Activated T-helper 17 cell treated with anti-CD3 and anti-CD28 coated beads, Interleukin-2, amount 50 U/mL, for 72 hours (primary cell): Measurements from ENCODE around the gene CAMK2D. TPM values are rescaled to one million over a fixed set of nuclear protein-coding genes. Genes with fewer than 3 reads are reported as not detected.

ENCODE experiments used
- ATAC-seq: fragments of 150-1000 bp; cut with Tn5 transposase; replicated peaks from 2 replicates; pipeline ENCODE4 v1.10.0; 2021; ENCODE audit warnings: mild to moderate bottlenecking, moderate library complexity
- H3K27ac Mint-ChIP-seq: one replicate; pipeline ENCODE4 v1.8.0; 2022; ENCODE audit warnings: mixed read lengths
- H3K27me3 Mint-ChIP-seq: one replicate; pipeline ENCODE4 v1.8.0; 2022; ENCODE audit warnings: mixed read lengths
- H3K36me3 Mint-ChIP-seq: one replicate; pipeline ENCODE4 v1.8.0; 2022; ENCODE audit warnings: low read depth, mild to moderate bottlenecking, mixed read lengths
- H3K4me1 Mint-ChIP-seq: one replicate; pipeline ENCODE4 v1.8.0; 2022; ENCODE audit warnings: mixed read lengths
- H3K4me3 Mint-ChIP-seq: one replicate; pipeline ENCODE4 v1.8.0; 2022; ENCODE audit warnings: mild to moderate bottlenecking, mixed read lengths
- H3K9me3 Mint-ChIP-seq: one replicate; pipeline ENCODE4 v1.8.0; 2022; ENCODE audit warnings: mixed read lengths
- total RNA-seq, 2 donors: library from RNA; stranded (reverse); gene quantifications; one replicate each; pipeline ENCODE4 v1.2.3, GENCODE V29; 2022

Gene CAMK2D
- total RNA-seq, 2 donors from 2014 or later = 41.5 to 42.4 TPM

DNA sequence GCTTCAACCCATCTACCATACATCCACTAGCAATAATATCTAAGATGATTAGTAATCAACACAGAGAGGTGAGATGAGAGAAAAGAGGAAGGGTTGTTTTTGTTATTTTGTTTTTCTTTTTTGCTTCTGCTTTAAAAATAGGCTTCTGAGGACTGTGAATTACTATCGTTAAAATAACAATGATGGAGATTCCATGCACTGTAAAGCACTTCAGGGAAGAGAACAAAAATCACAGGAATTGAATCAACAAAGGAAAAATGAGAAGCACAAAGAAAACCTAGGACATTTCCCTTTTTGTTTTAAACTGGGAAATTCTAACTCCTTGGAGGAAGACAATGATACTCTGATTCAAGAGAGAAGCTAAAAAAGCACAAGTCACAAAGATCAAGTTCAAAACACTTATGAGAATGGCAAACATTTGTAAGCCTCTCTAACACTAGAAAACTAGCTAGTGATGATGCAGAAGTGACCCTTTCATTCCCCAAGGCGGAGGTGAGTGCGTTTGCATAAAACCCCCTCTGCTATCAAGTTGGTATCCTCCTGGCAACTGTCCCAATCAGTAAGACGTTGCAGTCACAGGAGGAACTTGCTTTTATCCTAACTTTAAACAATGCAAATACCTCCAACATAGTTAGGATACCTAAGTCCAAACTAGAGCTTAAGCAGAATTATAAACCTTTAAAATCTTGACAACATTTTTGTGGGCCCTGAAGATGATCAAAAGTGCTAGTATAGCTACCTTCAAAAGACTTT, 308.5 kb downstream of the CAMK2D start:
- no peak for ATAC-seq
- peaks cover 56% of the 10 kb centered on the region for H3K36me3 Mint-ChIP-seq

DNA sequence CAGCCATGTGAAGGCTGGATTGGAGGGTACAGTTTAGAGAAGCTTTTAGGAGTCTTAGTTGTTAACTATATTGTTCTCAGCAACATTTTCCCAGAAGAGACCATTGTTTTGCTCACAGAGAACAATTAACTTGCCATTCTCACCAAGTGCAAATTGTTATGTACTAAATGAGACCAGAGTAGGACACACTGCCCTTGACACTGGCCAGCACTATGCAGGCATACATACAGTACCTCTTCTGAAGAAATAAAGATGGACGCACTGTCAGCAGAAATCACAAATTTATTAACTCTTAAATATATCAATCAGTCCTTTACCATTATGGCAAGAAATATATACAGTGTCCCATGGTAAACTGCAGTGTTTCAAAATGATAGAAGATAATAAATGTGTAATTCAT, 309.4 kb downstream of the CAMK2D start:
- Mint-ChIP-seq H3K27ac (no peak overlapping the region), H3K9me3 (no peaks in the 10 kb centered on the region), H3K27me3 (no peaks in the 10 kb centered on the region), H3K4me3 (no peak overlapping the region), H3K4me1 (no peaks in the 10 kb centered on the region), H3K36me3 (peaks cover 47% of the 10 kb centered on the region)
- no peak for ATAC-seq

More for the DNA sequence above, 308.5 kb downstream of the CAMK2D start:
- H3K27ac Mint-ChIP-seq = no peak overlapping the region
- no peaks in the 10 kb centered on the region for H3K9me3 Mint-ChIP-seq
- no peaks in the 10 kb centered on the region for H3K27me3 Mint-ChIP-seq
- no peak overlapping the region for H3K4me3 Mint-ChIP-seq
- H3K4me1 Mint-ChIP-seq = no peaks in the 10 kb centered on the region

DNA sequence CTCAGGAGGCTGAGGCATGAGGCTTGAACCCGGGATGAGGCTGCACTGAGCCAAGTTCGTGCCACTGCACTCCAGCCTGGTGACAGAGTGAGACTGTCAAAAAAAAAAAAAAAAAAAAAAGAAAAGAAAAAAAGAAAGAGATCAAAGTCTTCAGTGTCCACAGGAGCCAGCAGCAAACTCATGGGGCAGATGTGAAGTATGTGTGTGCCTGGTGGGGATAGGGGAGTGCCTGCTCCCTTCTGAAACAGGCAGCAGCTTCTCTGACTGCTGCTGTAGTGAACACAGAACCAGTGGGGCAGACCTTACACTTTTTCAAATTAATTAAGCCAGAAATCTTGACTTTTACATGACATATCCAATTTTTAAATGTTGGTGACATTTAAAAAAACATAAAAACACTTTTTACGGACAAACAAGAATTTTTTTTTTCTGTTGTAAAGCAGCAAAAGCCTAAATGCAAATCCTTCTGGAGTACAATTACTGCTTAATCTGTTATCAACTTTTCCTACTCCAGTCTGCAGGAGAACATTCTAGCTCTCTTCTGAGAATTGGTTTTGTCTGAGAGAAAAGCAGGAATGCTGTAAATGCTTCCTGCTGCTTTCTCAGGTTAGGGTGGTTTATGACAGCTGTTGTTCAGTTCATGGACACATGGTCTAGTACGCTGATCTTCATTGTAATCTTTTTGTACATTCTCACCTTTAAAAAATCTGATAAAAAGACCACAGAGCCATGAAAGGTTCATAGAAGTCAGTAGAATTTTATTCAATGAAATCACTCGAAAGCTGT, 311.1 kb downstream of the CAMK2D start:
- Mint-ChIP-seq H3K4me1 (peaks cover 6% of the 10 kb centered on the region), H3K4me3 (no peak overlapping the region), H3K36me3 (peaks cover 31% of the 10 kb centered on the region), H3K9me3 (peaks cover 4% of the 10 kb centered on the region), H3K27me3 (no peaks in the 10 kb centered on the region), H3K27ac (no peak overlapping the region)
- no peak for ATAC-seq

DNA sequence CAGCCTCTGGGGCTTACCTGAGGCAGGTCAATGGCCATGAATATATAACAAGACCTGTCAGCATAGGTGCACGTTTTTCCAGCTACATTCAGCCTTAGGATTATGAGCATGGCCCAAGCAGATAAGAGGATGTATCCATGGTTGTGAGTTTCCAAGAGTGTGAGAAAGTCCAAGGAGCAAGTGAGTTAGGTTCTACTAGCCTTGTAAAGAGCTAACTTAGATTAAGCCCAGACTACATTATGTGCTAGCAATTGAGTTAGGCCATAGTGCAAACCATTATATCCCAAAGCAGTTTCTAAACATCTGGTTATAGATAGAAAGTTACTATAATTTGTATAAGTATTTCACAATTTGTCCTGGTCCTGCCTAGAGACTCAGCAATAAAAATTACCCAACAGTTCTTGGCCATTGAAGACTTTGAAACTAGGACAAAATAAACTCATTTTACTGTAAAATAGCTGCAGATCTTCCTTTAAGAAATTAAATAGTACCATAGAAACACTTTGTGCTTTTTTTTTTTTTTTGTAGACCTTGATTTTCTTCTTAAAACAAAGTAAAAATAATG, 312.0 kb downstream of the CAMK2D start:
- Mint-ChIP-seq H3K36me3 (peaks cover 21% of the 10 kb centered on the region), H3K27ac (no peak overlapping the region), H3K4me3 (no peak overlapping the region), H3K9me3 (peaks cover 4% of the 10 kb centered on the region), H3K27me3 (no peaks in the 10 kb centered on the region), H3K4me1 (peaks cover 8% of the 10 kb centered on the region)
- no peak for ATAC-seq

DNA sequence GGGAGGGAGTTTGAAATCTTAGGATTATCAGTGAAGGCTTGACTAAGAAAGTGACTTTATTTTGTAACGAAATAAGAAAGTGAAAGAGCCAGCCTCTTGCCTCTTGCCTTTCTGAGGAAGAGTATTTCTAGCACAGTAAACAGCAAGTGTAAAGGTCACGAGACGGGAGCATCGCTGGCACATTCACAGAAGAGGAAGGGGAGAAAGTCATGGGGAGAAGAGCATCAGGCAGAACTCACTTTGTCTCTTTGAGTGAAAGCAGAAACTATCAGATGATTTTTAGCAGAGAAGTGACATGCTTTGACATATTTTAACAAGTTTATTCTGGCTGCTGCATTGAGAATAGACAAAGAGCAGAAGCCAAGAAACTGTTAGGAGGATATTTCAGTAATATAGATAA, 313.8 kb downstream of the CAMK2D start:
- peaks cover 6% of the 10 kb centered on the region for H3K36me3 Mint-ChIP-seq
- peak; percentile 56 for ATAC-seq
- peaks cover 13% of the 10 kb centered on the region for H3K4me1 Mint-ChIP-seq
- H3K9me3 Mint-ChIP-seq = peaks cover 4% of the 10 kb centered on the region
- no peak overlapping the region for H3K4me3 Mint-ChIP-seq
- H3K27ac Mint-ChIP-seq = no peak overlapping the region
- H3K27me3 Mint-ChIP-seq = no peaks in the 10 kb centered on the region

DNA sequence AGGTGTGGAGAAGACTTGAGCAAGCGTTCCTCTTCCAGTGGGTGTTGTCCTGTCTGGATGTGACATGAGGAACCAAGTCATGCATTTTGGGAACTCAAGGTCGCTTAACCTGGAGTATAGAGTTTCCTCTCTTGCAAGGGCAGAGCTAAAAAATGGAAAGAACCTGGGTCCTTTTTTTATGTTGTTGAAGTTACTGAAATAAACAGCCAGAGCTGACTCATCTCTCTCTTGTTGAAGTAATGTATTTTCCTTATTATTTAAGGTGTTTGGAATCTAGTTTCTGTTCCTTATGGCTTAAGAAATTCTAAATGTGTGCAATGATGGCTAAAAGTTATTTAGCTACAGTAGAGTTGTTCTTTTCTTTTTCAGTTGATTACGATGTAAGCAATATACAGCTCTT, 314.5 kb downstream of the CAMK2D start:
- Mint-ChIP-seq H3K36me3 (peaks cover 6% of the 10 kb centered on the region), H3K9me3 (peaks cover 4% of the 10 kb centered on the region), H3K4me1 (peaks cover 13% of the 10 kb centered on the region), H3K27me3 (no peaks in the 10 kb centered on the region), H3K27ac (no peak overlapping the region), H3K4me3 (no peak overlapping the region)
- no peak for ATAC-seq

DNA sequence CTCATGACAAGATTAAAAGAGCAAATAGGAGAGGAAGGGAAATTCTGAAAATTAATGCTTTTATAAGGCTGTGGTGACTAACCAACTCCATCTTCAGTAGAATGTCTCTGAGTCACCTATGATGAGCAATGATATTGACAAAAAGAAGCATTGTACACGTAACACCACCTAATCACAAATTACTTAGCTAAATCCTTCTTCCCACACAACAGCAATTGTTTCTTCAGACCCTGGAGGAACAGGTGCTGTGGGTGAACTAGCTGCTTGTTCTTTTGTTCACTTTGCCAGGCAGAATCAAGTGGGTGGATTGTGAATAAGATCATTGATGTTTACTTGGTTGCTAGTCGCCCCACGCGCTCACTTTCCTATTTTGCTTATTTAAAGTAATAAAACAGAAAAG, 315.5 kb downstream of the CAMK2D start:
- Mint-ChIP-seq H3K36me3 (no peaks in the 10 kb centered on the region), H3K27ac (peak overlapping the region; percentile 87), H3K4me1 (peaks cover 13% of the 10 kb centered on the region), H3K27me3 (no peaks in the 10 kb centered on the region), H3K4me3 (peak overlapping the region; percentile 56), H3K9me3 (peaks cover 4% of the 10 kb centered on the region)
- ATAC-seq = peak; percentile 81

DNA sequence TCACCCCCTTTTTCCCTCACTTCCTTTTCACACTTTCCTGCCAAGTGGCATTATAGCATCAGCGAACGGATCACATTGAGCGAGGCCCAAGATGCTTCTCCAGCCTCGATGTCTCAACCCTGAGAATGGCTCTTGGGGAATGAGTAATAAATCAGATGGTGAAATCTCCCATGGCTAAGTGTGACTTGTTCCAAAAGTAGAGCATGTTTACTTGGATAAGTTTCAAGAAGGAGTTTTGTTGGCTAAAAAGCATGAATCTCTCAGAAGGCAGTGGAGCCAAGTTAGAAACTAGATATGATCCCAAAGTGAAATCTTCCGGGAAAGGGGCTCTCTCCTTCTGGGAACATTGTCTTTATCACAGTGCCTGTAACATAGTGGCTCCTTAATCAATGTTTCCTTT, 316.3 kb downstream of the CAMK2D start:
- Mint-ChIP-seq H3K4me3 (peak overlapping the region; percentile 56), H3K27ac (peak overlapping the region; percentile 87), H3K27me3 (no peaks in the 10 kb centered on the region), H3K9me3 (peaks cover 4% of the 10 kb centered on the region), H3K36me3 (no peaks in the 10 kb centered on the region), H3K4me1 (peaks cover 13% of the 10 kb centered on the region)
- ATAC-seq = peak; percentile 30

DNA sequence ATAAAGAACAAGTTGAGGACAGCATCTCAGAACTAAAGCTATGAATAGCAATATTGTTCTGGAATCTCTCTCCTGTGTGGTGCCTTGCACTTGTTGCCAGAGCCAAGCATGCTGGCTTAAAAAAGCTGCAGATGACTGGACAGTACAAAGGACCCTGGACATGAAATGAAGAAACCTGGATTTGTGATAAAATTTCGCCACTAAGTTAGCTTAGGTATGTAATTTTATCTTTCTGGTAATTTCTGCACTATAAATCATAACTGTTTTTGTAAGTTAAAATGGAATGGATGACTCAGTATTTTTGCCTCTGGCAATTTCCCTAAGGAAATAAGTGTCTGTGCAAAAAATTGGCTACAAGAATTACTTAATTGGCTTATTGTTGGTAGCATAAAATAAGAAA, 317.2 kb downstream of the CAMK2D start:
- peak overlapping the region; percentile 43 for H3K27ac Mint-ChIP-seq
- H3K27me3 Mint-ChIP-seq = no peaks in the 10 kb centered on the region
- peaks cover 13% of the 10 kb centered on the region for H3K4me1 Mint-ChIP-seq
- peak overlapping the region; percentile 30 for H3K4me3 Mint-ChIP-seq
- no peak for ATAC-seq
- peaks cover 4% of the 10 kb centered on the region for H3K9me3 Mint-ChIP-seq
- H3K36me3 Mint-ChIP-seq = no peaks in the 10 kb centered on the region

DNA sequence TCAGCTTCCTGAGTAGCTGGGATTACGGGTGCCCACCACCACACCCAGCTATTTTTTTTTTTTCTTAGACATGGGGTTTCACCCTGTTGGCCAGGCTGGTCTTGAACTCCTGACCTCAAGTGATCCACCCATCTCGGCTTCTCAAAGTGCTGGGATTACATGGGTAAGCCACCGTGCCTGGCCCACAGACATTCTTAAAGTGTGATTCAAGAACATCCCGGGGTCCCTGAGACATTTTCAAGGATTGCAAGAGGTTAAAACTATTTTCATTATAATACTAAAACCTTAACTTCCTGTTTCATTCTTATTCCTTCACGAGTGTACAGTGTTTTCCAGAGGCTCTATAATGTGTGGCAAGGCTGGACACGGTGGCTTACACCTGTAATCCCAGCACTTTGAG, 318.7 kb downstream of the CAMK2D start:
- Mint-ChIP-seq H3K4me3 (no peak overlapping the region), H3K4me1 (peaks cover 13% of the 10 kb centered on the region), H3K27ac (no peak overlapping the region), H3K9me3 (peaks cover 4% of the 10 kb centered on the region), H3K27me3 (no peaks in the 10 kb centered on the region), H3K36me3 (no peaks in the 10 kb centered on the region)
- ATAC-seq = no peak

DNA sequence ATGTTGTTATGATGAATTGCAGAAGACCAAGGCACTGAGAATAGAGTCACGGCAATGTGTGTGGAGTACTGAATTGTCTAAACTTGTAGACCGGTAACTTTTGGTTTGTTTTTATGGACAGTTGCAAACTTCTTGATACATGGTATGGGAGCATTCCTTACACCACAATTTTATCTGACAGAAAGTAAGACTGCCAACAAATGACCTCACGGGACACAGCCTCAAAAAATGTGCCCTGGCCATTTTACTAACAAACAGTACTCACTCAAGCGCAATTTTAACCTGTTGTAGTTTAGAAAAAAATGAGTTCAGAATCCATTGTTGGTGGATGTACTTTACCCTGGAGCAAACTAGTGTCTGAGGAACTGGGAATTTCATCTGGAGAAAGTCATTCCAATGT, 321.2 kb downstream of the CAMK2D start:
- H3K4me1 Mint-ChIP-seq = peaks cover 19% of the 10 kb centered on the region
- no peaks in the 10 kb centered on the region for H3K36me3 Mint-ChIP-seq
- H3K9me3 Mint-ChIP-seq = no peaks in the 10 kb centered on the region
- no peak for ATAC-seq
- no peak overlapping the region for H3K27ac Mint-ChIP-seq
- no peaks in the 10 kb centered on the region for H3K27me3 Mint-ChIP-seq
- H3K4me3 Mint-ChIP-seq = no peak overlapping the region

DNA sequence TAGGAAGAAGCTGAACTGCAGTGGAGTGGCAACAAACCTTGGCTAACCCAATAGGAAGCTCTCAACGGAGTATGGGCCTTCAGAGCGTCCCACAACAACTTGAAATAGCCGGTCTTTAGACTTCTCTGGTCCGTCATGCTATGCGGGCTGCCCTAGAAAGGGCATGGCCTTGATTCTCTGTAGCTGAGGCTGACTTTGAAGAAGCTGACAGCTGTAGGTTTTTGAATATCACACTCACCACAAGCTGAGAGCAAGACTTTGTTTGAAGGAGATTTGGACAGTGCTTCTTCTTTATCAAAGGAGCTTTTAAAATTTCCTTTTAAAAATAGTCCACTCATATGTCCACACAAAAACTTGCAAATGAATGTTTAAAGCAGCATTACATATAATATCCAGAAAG, 322.9 kb downstream of the CAMK2D start:
- peaks cover 13% of the 10 kb centered on the region for H3K4me1 Mint-ChIP-seq
- H3K9me3 Mint-ChIP-seq = no peaks in the 10 kb centered on the region
- H3K27ac Mint-ChIP-seq = no peak overlapping the region
- no peak overlapping the region for H3K4me3 Mint-ChIP-seq
- ATAC-seq = no peak
- no peaks in the 10 kb centered on the region for H3K36me3 Mint-ChIP-seq
- H3K27me3 Mint-ChIP-seq = no peaks in the 10 kb centered on the region

DNA sequence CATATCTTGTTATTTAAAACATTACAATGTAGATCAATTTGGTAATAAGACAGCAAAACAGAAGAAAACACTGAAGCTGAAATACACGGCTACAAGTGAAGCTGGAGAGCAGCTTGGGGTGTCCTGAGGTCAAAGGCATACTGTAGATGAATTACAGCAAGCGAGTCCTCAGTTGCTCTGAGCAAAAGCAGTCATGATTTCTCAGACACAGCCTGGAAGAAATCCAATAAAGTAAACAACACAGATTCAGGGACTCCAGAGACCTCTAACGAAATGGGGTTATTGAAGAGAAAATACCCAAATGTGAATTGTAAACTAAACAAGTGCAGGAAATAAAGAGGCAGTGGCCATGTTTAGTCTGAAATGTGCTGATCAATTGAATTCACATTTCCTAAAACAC, 324.4 kb downstream of the CAMK2D start:
- Mint-ChIP-seq H3K27me3 (peaks cover 3% of the 10 kb centered on the region), H3K4me1 (peaks cover 13% of the 10 kb centered on the region), H3K9me3 (peaks cover 3% of the 10 kb centered on the region), H3K27ac (peak overlapping the region; percentile 21), H3K4me3 (peak overlapping the region; percentile 33), H3K36me3 (no peaks in the 10 kb centered on the region)
- ATAC-seq = no peak

DNA sequence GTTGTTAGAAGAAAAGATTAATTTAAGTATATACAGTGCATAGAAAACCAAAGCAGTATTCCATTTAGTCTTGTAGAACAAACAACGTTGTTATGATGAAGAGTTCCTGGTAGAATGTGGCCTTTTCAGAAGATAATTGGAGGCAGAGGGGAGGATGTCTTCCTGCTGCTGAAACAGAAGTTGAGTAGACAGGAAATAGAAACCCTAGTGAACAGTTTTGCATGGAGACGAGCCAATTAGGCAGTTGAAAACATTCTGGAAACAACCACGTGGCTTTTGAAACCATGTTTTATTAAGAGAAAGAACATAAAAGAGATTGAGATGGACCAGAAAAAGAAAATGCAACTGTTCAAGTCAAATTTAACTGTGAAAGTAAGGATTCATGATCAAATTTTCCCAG, 325.2 kb downstream of the CAMK2D start:
- peaks cover 3% of the 10 kb centered on the region for H3K27me3 Mint-ChIP-seq
- peak overlapping the region; percentile 21 for H3K27ac Mint-ChIP-seq
- ATAC-seq = peak; percentile 56
- H3K4me3 Mint-ChIP-seq = peak overlapping the region; percentile 33
- peaks cover 13% of the 10 kb centered on the region for H3K4me1 Mint-ChIP-seq
- peaks cover 3% of the 10 kb centered on the region for H3K9me3 Mint-ChIP-seq
- no peaks in the 10 kb centered on the region for H3K36me3 Mint-ChIP-seq

DNA sequence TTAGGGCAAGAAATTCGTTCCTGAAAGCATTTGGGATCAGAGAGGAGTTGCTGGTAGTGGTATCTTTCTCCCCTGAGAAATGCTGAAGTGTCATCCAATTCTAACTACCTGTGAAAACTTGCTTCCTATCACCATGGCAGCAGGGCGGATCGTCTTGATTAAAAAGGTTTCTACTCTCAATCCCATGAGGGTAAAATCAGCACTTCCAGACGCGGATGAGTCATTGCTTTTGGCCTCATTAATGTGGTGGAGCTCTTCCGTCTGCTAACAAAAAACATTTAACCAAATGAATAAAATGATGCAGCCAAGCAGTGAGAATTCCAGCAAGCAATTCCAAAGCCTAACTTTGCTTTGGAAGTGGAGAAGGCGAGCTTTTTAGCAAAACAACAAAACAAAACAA, 325.6 kb downstream of the CAMK2D start:
- Mint-ChIP-seq H3K4me3 (peak overlapping the region; percentile 33), H3K36me3 (no peaks in the 10 kb centered on the region), H3K27me3 (peaks cover 3% of the 10 kb centered on the region), H3K9me3 (peaks cover 3% of the 10 kb centered on the region), H3K4me1 (peaks cover 13% of the 10 kb centered on the region), H3K27ac (peak overlapping the region; percentile 21)
- ATAC-seq = peak; percentile 87
